Activated naive CD4-positive, alpha-beta T cell treated with Interleukin-2 at 50 U/mL for 16 hours (primary cell): ENCODE data around the gene FAM200C.
"Not testable (repeated sequence)": the region's sequence is repeated elsewhere in the genome, so short reads cannot be mapped to it uniquely, and the experiment has no call there.

Source experiments
- DNase-seq: peaks from one replicate; pipeline ENCODE4 v3.0.0-alpha.2; 2020

FAM200C gene

DNA sequence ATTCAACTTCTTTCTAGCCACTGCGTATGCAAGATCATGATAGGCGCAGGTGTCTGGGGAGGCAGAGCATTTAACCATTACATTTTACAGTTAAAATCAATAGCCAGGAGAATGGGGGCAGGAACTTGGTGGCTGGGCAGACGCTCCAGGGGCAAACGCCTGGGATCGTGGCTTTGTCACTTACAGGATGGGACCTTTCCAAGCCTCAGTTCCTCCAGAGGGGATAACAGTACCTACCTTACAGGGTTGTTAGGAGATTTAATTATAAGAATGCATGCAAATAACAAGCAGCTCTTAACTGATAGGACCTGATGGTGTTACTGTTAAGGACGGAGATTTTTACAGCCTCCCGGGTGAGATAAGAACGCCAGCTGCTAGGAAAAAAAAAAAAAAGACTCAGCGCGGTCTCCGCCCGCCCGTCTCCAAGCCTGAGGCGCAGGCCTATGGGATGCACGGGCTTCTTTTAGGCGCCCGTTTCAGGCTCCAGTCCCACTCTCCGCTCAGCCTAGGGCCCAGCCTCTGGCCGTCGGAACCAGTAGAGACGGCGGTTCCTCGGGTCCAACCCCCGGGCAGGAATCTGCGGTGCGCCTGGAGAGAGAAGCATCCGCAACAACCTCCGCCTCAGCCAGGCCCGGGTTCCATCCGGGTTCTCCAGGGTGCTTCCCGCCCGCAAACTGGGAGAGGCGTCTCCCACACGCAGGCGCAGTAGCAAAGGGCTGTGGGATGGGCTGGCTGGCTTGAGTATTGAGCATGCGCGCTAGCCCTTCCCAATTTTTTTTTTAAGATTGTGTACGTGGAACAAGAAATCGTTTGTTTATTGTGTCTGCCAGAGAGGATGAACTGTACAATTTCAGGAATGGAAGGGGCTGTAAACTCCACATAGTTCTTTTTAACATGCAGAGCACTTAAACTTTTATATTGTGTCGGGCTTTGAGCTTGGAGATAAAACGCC, at the start of gene FAM200C:
Gene FAM200C (minus strand): TSS at position 653 of the 952 bp plus-strand sequence. CDS start 4,564 bp downstream, outside the sequence.
- DNase-seq, result peak; percentile 69

DNA sequence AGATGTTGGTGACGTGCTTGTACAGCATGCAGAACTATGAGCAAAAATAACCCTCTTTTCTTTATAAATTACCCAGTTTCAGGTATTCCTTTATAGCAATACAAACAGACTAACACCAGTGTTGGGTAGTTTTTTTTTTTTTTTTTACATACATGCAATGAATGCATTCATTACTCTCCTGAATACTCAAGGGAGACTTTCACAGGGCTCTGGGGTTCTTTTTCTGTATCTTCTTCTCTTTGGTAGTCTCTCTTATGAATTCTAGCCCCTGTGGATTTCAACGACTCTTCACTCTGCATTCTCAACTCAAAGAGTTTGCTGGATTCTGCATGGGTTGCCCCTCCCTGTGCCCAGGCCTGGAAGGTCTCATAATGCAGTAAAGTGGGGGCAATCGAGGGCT, 49.6 kb upstream of the FAM200C start:
- DNase-seq, result no peak

DNA sequence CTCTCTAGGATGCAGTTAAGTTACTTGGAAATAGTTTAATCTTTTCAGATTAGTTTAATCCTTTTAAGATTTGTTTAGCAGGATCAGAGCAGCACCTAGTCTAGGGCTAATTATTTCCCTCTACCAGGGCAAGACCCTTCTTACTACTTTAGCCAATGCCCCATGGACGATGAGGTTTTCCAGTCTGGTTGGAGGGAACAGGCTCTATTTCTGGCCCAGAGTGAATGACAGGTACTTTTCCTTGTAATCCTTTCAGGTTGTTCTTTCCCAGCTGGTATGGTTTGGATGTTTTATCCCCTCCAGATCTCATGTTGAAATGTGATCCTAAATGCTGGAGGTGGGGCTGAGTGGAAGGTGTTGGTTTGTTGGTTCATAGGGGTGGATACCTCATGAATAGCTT, 49.0 kb upstream of the FAM200C start:
- DNase-seq, result no peak

DNA sequence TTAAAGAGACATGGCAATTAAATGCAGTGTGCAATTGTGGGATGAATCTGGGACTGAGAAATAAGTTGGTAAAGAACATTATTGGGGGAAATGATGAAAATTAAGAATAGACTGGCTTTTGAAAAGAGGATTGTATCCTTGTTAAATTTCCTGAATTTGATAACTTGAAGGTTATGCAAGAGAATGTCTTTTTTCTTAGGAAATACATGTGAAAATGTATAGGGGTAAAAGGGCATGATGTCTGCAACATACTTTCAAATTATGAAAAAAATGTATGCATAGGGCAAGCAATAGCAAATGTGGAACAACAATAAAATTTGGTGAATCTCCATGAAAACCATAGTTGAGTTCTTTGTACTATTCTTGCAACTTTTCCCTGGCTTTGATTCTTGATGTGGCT, 45.9 kb upstream of the FAM200C start:
- no peak for DNase-seq

DNA sequence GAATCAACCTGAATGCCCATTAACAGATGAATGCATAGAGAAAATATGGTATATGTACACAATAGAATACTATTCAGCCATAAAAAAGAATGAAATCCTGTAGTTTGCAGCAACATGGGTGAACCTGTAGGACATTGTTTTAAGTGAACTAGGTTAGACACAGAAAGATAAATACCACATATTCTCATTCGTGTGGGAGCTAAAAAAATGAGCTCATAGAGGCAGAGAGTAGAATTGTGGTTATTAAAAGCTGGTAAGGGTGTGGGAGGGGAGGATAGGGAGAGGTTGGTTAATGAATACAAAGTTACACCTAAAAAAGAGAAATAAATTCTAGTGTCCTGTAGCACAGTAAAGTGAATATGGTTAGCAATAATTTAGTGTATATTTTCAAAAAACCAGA, 45.3 kb upstream of the FAM200C start:
- no peak for DNase-seq

DNA sequence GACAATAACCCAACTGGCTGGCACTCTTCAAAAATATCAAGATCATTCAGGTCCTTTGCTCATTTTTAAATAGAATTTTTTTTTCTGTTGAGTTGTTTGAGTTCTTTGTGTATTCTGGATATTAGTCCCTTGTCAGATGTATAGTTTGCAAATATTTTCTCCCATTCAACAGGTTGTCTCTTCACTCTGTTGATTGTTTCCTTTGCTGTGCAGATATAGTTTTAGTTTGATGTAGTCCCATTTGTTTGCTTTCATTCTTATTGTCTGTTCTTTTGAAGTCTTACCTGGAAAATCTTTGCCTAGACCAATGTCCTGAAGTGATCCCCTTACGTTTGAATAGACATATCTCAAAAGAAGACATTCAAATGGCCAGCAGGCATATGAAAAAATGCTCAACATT, 44.6 kb upstream of the FAM200C start:
- no peak for DNase-seq

DNA sequence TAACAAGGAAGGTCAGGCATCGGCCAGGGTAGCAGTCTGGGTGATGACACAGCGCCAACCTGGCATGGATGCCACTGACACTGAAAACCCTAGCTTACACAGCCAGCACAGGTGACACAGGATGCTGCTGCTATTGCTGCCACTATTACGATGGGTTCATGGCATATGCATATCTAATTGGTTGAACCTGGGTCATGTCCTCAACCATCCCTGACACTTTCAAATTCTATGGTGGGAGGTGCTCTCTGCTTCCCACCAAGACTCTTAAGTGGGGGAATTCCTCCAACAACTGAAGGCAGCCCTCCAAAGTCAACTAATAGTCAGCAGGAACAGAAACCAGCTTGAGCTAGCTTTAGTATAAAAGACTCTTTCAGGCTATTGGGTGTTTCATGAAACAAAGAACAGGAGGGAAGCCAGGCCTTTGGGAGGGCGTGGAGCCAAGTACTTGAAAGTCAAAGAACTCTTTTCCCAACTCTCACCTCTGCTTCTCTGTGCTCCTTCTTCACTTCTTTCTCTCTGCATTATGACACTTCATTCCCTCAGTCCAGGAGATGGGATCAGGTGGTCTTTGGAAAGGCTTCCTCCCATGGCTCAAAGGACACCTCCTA, 43.1 kb upstream of the FAM200C start:
- DNase-seq, result no peak

DNA sequence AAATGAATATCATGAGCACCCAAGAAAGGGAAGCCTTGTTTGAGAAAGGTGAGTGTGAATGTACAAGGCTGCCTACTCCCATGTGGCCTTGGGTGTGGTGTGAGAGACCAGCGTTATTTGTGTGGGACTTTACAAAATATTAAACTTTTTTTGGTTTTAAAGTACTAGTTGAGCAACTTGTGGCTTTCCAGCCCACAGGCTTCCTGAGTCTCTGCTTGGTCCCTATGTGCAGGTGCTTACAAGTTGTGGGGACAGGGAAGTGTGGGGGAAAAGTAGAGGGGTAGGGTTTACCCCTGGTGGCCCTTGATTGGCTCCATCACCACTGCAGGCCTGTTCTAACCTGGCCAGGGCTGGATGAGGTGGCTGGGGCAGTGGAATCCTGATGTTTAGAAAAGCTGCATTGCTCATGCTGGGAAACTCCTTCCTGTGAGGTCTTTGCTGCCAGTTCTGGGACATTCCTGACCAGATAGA, 41.5 kb upstream of the FAM200C start:
- DNase-seq, result no peak

DNA sequence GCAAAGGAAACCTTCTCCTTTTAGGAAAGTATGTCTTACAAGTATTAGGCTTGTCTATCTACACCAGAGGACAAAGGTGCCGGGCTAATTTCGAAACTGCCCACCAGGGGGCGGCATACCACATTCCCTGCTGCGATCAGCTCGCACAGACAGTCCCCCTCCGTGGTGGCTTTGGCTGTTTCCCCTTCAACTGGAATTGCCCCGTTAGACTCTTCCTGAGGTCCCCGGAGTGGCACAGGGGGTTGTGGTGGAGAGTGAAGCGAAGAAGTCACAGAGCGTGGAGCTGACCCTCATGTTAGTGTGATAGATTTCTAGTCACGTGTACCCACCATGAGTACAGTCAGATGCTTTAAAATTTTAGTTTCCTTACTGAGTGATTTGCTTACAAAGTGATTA, 39.3 kb upstream of the FAM200C start:
- DNase-seq, result peak; percentile 92

DNA sequence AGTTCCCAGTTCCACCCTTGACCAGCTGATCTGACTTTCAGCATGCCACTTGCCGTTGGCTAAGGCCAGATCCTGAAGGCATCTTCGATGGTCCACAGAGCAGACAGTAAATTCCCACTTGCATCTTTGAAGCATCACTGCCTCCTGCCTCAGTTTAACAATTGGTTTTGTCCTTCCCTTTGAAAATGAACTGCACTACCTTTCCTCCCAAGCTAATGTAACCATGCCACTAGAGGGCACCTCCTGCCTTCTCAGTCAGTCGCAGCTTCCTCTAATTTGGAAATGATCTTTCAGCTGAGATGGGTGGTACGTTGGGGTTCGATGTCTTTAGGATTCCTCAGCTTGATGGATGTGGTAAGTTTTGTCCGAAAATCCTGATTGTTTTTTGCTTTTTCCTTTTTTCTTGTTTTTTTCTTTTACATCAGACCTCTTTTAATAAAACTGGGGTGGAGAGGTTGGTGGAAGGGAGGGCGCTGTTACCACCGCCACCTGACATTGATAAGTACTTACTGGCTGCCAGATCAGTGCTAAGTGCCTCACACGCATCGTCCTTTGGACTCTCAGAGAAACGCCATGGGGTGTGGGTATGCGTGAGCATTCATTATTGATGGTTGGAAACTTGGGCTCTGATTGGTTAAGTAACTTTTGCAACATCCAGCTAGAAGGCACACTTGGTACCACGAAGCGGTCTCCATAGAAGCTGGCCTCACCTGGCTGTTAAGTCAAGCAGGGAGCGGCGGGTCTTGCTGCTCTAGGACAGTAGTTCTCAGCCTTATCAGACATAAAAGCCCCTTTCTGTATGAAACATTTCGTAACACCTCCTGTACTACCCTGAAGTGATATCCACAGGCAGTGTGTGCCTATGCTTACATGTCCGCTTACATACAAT, 38.7 kb upstream of the FAM200C start:
- peak; percentile 59 for DNase-seq

DNA sequence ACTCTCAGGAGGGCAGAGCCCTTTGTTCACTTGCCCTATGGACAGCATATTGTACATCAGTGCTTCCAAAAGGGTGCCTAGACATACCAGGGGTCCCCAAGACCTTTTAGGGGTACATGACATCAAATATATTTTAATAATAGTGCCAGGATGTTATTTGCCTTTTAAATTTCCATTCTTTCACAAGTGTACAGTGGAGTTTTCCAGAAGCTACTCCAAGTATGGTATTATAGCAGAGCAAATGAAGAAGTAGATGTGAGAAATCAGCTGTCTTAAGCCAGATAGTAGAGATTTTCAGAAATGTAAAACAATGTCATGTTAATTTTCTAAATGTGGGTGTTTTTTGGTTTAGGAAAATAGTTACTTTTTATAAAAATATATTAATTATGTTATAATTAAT, 37.4 kb upstream of the FAM200C start:
- no peak for DNase-seq

DNA sequence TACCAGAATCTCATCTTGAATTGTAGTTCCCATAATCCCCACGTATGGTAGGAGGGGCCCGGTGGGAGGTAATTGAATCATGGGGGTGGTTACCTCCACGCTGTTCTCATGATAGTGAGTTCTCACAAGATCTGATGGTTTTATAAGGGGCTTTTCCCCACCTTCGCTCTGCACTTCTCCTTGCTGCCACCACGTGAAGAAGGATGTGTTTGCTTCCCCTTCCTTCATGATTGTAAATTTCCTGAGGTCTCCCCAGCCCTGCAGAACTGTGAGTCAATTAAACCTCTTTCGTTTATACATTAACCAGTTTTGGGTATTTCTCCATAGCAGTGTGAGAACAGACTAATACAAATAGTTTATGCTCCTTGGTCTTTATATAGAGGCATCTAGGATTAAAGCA, 36.8 kb upstream of the FAM200C start:
- DNase-seq, result not testable (repeated sequence)

DNA sequence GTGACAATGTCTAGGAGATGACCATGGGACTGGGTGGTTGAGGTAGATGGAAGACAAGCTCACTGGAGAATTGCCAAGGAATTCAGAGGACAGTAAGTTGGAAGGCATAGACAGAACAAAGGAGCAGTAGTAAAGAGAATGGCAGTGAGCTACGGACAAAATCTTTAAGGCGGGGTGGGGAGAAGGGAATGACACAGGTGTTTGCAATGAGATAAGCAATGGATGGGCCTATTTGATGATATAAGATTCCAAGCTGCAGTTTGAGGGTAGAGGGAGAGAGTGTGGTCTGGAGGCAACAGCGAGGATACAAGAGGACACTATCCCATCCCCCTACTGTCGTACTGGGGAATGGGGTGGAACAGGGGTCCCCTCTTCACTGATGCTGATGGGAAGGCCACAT, 36.2 kb upstream of the FAM200C start:
- no peak for DNase-seq

DNA sequence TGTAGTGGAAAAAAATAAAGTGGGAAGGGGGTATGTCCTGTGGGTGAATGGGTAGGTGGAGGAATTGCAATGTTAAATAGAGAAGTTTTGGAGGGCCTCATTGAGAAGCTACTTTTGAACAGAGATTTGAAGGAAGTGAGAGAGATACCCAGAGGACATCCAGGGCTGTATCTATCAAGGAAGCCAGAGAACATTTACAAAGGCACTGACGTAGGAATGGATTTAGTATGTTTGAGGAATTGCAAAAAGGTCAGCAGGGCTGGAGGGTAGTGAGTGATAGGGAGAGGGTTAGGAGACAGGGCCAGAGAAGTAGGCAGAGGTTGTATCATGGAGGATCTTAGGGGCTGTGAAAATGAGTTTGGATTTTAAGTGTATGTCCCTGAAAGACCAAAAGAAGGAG, 35.7 kb upstream of the FAM200C start:
- no peak for DNase-seq

DNA sequence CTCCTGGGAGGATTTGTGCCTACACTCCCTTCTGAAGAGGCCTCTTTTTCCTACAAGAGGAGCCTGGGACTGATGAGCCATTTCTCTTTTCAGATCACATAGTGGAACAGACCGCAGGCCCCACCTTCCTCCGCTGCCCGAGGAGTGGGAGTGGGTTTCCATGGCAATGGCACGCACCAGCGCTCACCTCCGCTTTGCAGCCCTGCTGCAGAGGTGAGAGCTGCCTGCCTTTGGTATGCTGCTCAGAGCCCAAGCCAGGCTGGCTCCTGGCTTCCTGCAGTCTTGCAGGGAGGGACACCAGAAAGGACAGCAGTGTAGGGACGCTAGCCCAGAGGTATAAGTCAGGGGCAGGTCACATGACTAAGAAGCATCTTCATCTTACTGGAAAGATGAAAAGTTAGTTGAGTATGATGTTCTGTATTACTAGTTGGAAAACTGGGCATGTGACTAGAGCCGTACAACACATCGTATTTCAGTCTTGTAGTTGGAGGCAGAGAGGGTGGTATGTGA, 34.2 kb upstream of the FAM200C start:
- DNase-seq, result peak; percentile 39

DNA sequence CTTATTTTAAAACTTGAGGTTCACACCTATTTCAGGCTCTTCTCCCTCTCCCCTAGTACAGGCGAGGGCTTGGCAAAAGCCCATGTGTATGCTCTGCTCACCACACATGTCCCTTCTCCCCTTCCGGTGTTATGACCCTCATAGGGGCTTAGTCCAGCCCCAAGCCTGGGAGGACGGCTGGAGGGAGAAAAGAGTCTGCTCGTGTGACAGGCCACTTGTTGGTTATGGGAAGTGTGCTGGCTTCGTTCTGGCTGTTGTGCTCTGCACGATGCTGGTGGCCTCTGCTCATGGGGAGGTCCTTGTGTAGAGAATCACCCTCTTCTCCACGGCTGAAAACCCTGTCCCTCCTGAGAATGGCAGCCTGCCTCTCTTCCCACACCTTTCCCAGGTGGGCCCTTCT, 32.9 kb upstream of the FAM200C start:
- no peak for DNase-seq

DNA sequence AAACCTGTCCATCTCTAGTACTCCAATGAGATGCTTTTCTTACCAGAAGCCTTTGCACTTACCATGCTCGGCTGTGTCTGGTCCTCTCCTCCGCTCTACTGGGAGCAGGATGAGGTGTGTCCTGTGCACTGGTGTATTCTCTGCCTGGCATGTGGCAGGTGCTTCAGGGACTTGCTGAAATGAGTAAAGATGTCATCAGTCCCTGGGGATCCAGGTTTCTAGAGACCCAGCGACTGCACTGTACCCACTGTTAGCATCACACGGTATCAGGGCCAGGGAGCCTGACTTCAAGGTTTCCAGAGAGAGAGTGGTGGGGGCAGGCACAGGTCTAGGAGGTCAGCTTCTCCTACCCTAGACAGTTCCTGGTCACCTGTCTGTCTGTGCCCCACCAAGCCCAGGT, 32.3 kb upstream of the FAM200C start:
- DNase-seq, result no peak

DNA sequence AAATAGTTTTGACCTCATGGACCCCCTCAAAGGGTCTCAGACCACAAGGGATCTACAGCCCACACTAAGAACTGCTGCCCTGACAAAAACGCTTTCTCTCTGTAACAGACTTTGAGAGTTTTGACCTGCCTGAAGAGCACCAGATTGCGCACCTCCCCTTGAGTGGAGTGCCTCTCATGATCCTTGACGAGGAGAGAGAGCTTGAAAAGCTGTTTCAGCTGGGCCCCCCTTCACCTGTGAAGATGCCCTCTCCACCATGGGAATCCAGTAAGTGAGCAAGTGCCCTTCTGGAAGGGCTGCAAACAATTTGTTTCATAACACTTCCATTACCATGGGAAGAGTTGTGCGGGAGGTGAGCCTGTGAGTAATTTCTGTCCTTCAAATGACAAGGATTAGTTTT, 27.8 kb upstream of the FAM200C start:
- no peak for DNase-seq

DNA sequence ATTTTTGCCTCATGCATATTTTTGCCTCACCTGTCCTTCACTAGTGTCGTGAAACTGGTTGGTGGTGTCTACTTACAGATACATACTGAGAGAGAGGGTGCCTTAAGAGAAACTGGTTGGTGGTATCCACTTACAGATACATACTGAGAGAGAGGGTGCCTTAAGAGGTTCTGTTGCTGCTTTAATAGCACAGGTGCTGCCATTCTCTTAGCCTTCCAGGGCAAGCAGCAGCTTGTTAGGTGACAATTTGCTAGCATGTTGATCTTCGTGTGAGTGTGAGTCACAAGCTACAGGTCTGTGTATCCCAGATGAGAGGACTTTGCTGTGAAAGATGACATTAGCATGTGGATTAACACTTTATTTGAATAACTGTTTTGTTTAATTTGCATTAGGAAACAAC, 23.2 kb upstream of the FAM200C start:
- DNase-seq, result no peak

DNA sequence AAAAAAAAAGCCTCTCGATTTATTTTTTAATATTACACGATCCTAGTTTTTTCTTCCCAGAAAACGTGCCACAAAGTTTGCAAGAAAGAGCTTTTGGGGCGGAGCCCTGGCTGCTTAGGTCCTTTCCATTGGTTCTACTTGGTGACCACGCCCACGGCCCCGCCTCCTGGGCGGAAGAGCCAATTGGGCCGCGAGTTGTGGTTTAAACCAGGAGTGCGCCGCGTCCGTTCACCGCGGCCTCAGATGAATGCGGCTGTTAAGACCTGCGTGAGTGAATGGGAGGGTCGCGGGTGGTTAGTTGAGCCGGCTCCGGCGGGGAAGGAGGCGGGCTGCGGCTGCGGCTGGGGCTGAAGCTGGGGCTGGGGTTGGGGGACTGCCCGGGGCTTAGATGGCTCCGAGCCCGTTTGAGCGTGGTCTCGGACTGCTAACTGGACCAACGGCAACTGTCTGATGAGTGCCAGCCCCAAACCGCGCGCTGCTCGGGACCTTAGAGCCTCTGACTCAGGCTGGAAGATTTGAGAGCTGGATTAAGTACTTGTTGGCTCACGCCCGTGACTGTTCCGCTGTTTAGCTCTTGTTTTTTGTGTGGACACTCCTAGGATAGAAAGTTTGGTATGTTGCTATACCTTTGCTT, 21.9 kb upstream of the FAM200C start, which contains the start of gene PTTG1:
Gene PTTG1 (plus strand): TSS at position 231 of the 634 bp plus-strand sequence. CDS start 458 bp downstream, outside the sequence.
- DNase-seq, result peak; percentile 92

DNA sequence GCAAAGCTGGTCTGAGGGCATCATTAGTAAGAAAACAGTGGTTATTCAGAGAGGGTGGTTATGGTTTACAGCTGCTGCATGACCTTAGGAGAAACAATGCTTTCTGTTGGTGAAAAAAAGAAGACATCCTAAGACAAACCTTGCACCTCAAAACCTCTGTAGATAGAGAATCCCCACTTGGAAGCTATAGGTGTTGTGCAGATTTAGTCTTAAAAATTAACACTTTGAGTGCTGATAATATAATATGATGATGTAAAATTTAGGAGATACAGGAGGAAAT, 20.4 kb upstream of the FAM200C start:
- DNase-seq, result no peak

DNA sequence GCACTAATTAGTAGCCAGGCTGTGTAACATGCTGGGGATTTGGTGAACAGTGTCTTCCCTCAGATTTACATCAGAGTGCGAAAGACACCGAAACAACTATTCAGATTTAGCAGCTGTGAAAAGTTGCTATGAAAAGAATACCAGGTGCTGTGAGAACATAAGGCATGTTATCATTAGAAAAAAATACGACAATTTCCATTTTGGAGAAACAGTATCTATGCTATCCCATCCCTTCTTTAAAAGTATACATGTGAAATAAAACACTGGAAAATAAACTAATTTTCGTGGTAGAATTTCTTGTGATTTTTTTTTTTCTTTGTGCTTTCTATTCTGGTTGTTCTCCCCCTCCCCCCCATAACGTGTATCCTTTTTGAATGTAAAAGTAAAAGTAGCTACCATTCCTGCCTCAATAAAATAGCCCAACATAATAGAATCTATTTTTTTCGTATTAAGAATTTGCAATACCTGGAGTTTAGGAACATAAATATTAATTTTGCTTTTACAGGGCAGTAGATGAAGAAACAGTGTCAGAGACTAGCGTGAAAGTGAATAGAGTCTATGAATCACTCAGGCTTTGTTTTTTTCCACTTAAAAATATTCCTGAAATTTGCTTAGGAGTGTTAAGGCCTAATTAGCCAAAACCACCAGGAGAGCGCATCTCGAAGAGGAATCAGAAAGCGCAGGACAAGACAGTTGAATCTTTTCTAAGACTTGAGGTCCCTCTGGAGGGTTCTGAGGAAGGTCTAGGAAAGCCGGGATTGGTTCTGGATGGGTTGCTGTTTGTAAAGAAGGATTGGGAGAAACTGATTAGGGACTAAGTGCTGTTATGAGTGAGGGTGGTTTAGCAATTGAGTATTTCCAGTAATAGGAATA, 19.8 kb upstream of the FAM200C start:
- DNase-seq, result no peak
